ENCODE results near the gene ALDH3B2. TPM values are rescaled to one million over a fixed set of nuclear protein-coding genes. Genes with fewer than 3 reads are reported as not detected.

Gene ALDH3B2
- total and polyA plus RNA-seq, 2 experiments from 2014 or later, result not detected

- Histone ChIP-seq H3K27me3 (no peaks in the 10 kb centered on the region), H3K4me3 (no peak overlapping the region), H3K36me3 (no peaks in the 10 kb centered on the region), H3K9me3 (ENCODE audit: low read depth) (no peaks in the 10 kb centered on the region), H3K4me1 (ENCODE audit: low read depth) (no peaks in the 10 kb centered on the region), H3K27ac (no peak overlapping the region)
- TF ChIP-seq CTCF (IDR thresholded peaks at IDR 0.05; ENCODE audit: low read depth, low read length), result no peak
- no peak for DNase-seq (ENCODE audit: low read depth in 1 of 2, low spot score in 1 of 2)
Measured at GRCh38 chr11:67649634-67650510, 24.6 kb downstream of the ALDH3B2 start.

- DNase-seq (ENCODE audit: low read depth in 1 of 2, low spot score in 1 of 2), result no peak
- Histone ChIP-seq H3K4me1 (ENCODE audit: low read depth) (no peaks in the 10 kb centered on the region), H3K27ac (no peak overlapping the region), H3K36me3 (no peaks in the 10 kb centered on the region), H3K27me3 (no peaks in the 10 kb centered on the region), H3K9me3 (ENCODE audit: low read depth) (no peaks in the 10 kb centered on the region), H3K4me3 (no peak overlapping the region)
- TF ChIP-seq CTCF (IDR thresholded peaks at IDR 0.05; ENCODE audit: low read depth, low read length), result no peak
Measured at GRCh38 chr11:67648796-67649613, 25.4 kb downstream of the ALDH3B2 start.

DNA sequence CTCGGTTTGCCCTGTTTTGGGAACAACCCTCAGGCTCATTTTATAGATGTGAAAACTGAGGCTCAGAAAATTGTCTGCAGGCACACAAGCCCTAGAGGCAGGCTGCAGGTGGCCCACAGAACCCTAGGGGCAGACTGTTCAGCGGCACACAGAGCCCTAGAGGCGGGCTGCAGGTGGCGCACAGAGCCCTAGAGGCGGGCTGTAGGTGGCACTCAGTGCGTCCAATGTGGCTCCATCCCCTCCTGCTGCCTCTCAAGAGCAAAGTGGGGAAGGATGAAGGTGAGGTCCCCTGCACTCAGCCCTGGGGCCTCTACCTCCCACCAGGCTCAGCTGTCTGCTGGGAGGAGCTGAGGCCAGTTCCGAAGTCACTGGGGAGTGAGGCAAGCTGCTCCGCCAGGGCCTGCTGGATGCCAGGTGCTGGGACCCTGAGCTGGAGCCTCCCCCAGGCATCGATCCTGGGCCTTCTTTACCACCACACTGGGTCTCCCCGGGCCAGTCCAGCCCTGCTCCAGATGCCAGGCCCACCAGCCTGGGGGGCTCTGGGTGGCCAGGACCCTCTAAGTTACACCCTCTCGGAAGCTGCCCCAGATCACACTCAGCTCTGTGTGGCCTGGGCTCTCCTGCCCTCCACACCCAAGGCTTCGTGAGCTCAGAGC is 26.2 kb downstream of the ALDH3B2 start:
- H3K4me3 ChIP-seq, result no peak overlapping the region
- TF ChIP-seq CTCF (IDR thresholded peaks at IDR 0.05; ENCODE audit: low read depth, low read length), result peak; percentile 14
- no peaks in the 10 kb centered on the region for H3K4me1 ChIP-seq (ENCODE audit: low read depth)
- no peaks in the 10 kb centered on the region for H3K9me3 ChIP-seq (ENCODE audit: low read depth)
- peak in 1 of 2 donors; percentile 57 for DNase-seq (ENCODE audit: low read depth in 1 of 2, low spot score in 1 of 2)
- H3K27ac ChIP-seq, result no peak overlapping the region
- no peaks in the 10 kb centered on the region for H3K27me3 ChIP-seq
- H3K36me3 ChIP-seq, result no peaks in the 10 kb centered on the region

- no peaks in the 10 kb centered on the region for H3K9me3 ChIP-seq (ENCODE audit: low read depth)
- no peak overlapping the region for H3K27ac ChIP-seq
- no peak for TF ChIP-seq CTCF (IDR thresholded peaks at IDR 0.05; ENCODE audit: low read depth, low read length)
- H3K4me1 ChIP-seq (ENCODE audit: low read depth), result no peaks in the 10 kb centered on the region
- no peak overlapping the region for H3K4me3 ChIP-seq
- H3K36me3 ChIP-seq, result no peaks in the 10 kb centered on the region
- H3K27me3 ChIP-seq, result no peaks in the 10 kb centered on the region
- no peak for DNase-seq (ENCODE audit: low read depth in 1 of 2, low spot score in 1 of 2)
Measured at GRCh38 chr11:67647471-67647870, 27.0 kb downstream of the ALDH3B2 start.

DNA sequence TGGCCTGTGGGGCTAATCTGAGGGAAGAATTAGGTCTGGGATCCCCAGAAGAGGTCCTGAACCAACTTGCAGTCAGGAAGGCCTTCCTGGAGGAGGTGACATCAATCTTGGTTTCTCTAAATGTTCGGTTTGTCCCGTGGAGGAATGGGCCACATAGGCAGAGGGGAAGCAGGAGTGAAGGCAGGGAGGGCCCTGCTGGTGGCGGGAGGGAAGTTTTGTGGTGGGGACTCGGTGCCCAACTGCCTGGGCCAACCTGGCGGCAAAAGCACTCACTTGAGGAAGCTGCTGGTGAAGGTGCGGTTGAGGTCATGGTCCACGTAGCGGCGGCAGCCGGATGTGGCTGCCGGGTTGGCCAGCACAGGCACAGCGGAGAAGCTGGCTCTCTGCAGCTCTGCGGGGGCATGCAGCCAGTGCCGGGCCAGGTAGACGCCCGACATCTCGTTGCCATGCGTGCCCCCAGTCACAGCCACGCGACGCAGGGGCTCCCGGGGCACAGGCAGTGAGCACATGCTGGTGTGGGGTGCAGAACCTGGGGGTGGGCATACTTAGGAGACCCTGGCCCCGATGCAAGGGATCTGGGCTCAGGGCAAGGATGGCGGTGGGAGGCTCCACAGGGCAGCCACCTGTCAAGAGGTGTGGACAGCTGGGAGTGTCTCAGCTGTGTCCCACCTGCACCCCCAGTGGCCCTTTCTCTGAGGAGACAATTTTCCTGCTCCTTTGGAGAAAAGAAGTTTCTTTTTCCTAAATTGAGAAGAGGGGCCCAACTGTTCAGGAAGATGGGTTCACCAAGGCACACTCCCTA is 27.7 kb downstream of the ALDH3B2 start:
- Histone ChIP-seq H3K4me1 (ENCODE audit: low read depth) (no peaks in the 10 kb centered on the region), H3K36me3 (no peaks in the 10 kb centered on the region), H3K27ac (no peak overlapping the region), H3K4me3 (no peak overlapping the region), H3K9me3 (ENCODE audit: low read depth) (no peaks in the 10 kb centered on the region), H3K27me3 (no peaks in the 10 kb centered on the region)
- no peak for TF ChIP-seq CTCF (IDR thresholded peaks at IDR 0.05; ENCODE audit: low read depth, low read length)
- DNase-seq (ENCODE audit: low read depth in 1 of 2, low spot score in 1 of 2), result no peak

Measured in cardiac muscle cell (in vitro differentiated cells and primary cell).